ENCODE measurements around the gene G3BP1.
"Not testable (repeated sequence)": the region's sequence is repeated elsewhere in the genome, so short reads cannot be mapped to it uniquely, and the experiment has no call there.

The G3BP1 gene

DNA sequence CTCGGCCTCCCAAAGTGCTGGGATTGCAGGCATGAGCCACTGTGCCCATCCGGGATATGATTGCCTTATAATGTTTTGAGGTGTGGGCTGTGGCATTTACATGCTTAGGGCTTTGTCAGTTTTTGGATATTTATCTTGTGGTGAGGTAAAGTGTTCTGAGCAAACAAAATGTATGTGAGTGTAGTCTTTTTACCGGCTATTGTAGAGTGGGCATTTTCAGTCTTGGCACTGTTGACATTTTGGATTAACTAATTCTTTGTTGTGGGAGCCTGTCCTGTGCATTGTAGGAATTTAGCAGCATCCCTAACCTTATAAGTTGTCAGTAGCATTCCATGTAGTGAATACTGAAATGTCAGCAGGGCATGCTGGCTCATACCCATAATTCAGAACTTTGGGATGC, 21.6 kb downstream of the G3BP1 start:
- DNase-seq, result no peak

DNA sequence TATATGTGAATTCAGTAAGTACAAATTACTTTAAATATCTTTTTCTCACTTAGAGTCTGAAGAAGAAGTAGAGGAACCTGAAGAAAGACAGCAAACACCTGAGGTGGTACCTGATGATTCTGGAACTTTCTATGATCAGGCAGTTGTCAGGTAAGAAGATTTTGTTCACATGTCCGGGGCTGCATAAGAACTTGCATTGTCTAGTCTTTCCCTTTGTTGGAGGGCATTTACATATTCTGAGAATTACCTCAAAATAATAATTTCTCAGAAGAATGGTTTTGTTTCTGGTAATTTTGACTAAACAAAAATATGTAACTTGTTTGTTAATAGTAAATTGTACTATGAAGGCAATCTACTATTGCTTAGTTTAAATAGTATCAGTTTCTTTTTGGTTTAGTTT, 23.7 kb downstream of the G3BP1 start:
- DNase-seq, result no peak

DNA sequence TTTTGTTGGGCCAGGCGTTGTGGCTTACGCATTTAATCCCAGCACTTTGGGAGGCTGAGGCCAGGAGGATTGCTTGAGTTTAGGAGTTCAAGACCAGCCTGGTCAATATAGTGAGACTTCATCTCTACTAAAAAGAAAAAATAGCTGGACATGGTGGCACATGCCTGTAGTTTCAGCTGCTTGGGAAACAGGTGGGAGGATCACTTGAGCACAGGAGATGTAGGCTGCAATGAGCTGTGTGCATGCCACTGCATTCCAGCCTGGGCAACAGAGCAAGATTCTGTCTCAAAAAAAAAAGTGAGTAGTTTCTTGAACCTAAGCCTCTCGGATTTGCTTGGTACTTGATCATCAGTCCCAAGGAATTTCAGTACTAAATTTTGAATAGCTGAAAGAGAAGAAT, 26.9 kb downstream of the G3BP1 start:
- DNase-seq, result no peak

GRCh38 chr5:151799407-151799806, 27.7 kb downstream of the G3BP1 start:
- peak in 1 of 51 donors; percentile 21 for DNase-seq

DNA sequence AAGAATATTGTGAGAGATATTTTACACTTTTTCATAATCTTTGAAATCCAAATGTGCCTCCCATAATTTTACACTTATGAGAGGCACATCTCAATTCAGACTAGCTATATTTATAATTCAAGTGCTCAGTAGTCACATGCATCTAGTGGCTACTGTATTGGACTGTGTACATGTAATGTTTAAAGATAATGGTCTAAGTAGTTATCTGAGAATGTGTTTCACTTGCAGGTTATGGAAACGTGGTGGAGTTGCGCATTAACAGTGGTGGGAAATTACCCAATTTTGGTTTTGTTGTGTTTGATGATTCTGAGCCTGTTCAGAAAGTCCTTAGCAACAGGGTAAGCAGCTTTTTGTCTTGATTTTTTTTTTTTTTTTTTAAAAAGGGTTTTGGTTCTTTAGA, 28.8 kb downstream of the G3BP1 start:
- DNase-seq, result no peak

DNA sequence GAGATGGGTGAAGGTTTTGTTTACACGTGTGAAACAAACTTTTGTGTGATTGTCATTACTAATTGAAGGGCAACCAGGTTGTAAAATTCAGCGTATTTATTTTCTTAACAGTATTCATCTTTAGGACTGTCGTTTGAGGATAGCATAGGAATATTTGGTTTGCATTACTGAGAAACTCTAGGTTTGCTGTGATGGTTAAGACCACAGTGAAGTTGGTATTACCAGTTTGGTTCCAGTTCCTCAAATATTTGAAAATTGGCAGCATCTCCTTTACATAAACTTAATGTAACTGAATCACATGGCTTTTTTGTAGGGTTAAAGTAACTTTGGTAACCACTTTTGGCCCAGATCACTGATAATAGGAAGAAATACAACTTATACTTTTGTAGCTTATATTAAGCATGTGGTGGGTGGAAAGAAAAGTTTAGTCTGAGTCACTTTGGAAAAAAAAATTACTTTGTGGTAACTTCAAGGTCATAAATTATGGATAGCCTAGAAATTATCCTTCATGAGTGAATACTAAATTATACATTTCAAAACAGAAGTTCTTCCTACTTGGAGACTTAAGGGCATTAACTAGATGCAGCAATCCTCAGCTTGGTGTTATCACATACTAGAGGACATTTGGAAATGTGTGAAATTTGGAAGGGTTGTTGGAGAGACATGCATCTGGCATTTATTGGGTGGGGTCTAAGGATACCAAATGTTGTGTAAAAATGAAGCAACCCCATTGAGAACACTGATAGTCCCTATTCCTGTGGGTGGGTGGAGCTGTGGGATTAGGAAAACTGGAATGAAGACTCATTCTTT, 33.9 kb downstream of the G3BP1 start:
- DNase-seq, result no peak

GRCh38 chr5:151808451-151809169, 36.9 kb downstream of the G3BP1 start:
- DNase-seq, result no peak

- DNase-seq, result no peak
Observed at GRCh38 chr5:151810449-151810848, 38.7 kb downstream of the G3BP1 start.

GRCh38 chr5:151810897-151811296, 39.1 kb downstream of the G3BP1 start:
- DNase-seq, result no peak

- DNase-seq, result peak in 4 of 51 donors; percentile 2 to 21 (median 15)
Observed at GRCh38 chr5:151811593-151812321, 40.0 kb downstream of the G3BP1 start.

DNA sequence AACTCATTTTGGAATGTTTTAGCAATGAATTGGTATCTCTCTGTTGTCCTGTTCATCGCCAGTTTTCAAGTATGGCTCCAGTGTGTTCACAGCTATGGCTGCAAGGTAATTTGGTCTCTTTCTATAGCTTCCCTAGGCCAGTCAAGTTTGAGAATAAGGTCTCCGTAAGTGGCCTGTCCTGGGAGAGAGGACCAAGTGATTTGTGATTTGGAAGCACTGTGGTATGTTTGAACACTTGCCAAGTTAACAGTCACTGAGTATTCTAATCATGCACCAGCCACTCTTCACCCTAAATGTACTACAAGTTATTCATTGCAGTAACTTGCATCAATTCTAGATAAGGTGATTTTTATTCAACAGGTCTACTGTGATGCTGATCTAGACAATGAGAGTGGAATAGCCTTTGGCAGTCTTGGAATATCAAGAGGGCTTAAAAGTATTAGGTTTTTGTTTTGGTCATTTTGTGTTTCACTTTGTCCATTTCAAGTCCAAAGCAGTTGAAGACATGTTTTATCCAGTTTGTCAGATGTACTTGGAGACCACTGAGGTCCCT, 41.1 kb downstream of the G3BP1 start:
- DNase-seq, result no peak

GRCh38 chr5:151815051-151815450, 43.3 kb downstream of the G3BP1 start:
- no peak for DNase-seq

GRCh38 chr5:151819830-151820229, 48.1 kb downstream of the G3BP1 start:
- DNase-seq, result no peak

DNA sequence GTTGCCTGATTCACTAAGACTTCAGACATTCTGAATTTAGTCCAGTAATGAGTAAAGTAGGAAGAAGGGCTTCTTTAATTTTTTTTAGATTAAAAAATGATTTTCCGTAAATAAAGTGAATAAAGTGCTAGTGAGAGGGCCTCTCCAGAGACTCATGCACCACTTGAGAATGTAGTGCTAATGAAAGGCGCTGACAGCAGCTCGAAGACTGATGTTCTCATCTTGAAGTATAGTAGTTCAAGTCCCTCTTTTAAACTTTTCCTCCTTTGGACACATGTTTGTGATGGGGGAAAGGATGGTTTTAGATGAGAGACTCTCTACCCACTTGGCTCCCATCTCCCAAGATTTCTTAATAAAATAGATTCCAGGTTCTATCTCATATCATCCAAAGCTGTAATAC, 48.5 kb downstream of the G3BP1 start:
- DNase-seq, result no peak

DNA sequence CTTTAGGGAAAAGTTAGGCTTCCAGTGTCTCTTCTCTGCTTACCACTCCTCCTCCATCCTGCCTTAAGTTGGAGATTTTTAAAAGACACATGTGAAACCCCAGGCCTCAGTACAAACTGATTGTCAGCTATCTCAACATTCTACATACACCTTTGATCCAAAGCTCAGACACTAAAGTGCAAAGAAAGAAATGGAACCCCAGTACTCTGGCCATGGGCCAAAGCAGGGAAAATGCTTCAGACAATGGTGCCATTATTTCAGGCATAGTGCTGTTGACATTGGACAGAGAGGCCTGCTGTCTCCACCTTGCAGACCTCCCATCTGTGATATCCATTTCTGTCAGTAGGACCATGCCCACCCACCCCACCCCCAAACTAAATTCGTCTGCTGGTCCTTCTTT, 49.1 kb downstream of the G3BP1 start:
- DNase-seq, result peak in 11 of 51 donors; percentile 4 to 27 (median 8)

- DNase-seq, result no peak
Observed at GRCh38 chr5:151822141-151822540, 50.4 kb downstream of the G3BP1 start.

DNA sequence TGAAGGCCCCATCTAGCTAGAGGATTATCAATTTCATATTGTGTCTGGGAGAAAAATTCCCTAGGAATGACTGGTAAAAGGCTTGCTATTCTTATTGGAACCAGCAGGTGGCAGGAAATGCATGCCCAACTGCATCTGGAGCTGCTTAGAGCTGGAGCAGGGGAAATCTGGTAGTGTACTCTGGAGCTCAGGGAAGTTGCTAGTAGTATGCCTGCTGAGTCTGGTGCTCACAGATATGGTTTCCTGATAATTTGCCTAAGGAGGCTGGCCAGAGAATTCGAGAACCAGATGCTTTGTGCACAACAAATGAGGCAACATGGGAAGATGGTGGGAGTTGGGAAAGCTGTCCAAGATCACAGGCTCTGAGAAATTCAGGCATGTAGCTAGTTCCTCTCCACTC, 53.7 kb downstream of the G3BP1 start:
- peak in 38 of 51 donors; percentile 1 to 68 (median 20) for DNase-seq

GRCh38 chr5:151829370-151829769, 57.6 kb downstream of the G3BP1 start:
- no peak for DNase-seq

- not testable (repeated sequence) for DNase-seq
Observed at GRCh38 chr5:151832843-151833242, 61.1 kb downstream of the G3BP1 start.

DNA sequence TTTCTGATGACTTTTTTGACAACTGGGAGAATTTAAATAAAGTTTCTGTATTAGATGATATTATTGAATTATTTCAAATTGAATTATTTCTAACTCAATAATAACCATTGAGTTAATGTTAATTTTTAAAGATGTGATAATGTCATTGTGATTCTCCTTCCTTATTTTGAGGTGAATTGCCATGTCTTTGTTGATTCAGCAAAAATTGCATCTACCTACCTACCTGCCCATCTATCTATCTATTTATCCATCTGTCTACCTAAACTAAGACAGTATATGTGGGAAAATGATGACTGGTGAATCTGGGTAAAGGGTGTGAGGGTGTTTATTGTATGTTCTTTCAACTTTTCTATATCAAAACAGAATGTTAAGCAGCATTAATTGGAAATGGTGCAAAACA, 75.0 kb downstream of the G3BP1 start:
- no peak for DNase-seq

- DNase-seq, result no peak
Observed at GRCh38 chr5:151847871-151848270, 76.1 kb downstream of the G3BP1 start.

DNA sequence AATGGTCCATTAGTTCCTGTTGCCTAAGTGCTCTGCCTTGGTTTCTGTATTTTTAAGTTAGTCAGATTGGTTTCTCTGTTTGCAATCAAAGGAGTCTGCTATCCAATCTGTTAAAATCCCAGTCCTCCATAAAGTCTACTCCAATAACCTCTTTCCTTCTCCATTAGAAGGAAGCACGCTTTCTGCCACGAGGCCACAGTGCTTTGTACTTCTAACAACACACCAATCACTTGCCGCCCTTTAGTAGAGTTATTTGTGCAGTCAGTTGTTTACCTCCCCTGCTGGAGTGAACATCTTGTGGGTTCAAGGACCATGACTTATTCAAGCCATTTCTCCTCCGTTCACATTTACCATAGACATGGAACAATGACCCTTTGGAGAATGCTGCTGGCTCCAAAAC, 83.9 kb downstream of the G3BP1 start:
- DNase-seq, result no peak

Data from hypothalamus (tissue), 51 donors.